ENCODE data around the gene KIF5A. TPM values are rescaled to one million over a fixed set of nuclear protein-coding genes. Genes with fewer than 3 reads are reported as not detected.

Gene KIF5A
- total RNA-seq, 1 donor from 2014 or later = under 0.01 TPM

DNA sequence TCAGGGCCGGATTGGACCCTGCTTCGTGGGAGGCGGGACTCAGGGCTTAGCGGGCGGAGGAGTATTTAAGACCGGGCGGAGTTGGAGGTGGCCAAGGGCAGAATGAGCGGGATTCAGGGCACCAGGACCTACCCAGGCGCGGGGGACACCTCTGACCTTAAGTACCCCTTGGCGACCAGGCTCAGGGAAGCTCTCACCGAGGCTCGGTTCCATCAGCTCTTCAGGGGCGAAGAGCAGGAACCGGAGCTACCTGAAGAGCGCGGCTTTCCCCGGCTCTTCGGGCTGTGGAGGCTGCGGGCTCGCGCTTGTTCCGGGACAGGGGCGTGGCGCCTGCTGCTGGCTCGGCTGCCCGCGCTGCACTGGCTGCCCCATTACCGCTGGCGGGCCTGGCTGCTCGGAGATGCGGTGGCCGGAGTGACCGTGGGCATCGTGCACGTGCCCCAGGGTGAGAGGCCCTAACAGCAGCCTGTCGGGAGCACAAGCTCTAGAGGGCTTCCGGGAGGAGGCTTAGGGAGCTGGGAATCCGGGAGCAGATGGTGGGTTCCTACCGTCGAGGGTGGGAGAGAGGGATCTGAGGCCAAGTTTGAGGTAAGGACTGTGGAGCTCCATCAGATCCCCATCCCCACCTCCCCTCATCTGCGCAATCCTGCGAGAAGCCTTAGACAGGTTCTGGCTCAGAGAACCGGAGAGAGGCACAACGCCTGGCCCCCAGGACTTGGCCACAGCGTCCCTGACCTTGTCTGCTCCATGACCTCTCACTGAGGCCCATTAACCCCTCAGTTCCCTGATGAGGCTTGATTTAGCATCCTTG lies 69.8 kb downstream of the KIF5A start:
- no peak for DNase-seq (ENCODE audit: low read depth in 2 of 2)

- DNase-seq (ENCODE audit: low read depth in 2 of 2) = no peak
Measured at GRCh38 chr12:57620245-57620935, 70.5 kb downstream of the KIF5A start.

DNA sequence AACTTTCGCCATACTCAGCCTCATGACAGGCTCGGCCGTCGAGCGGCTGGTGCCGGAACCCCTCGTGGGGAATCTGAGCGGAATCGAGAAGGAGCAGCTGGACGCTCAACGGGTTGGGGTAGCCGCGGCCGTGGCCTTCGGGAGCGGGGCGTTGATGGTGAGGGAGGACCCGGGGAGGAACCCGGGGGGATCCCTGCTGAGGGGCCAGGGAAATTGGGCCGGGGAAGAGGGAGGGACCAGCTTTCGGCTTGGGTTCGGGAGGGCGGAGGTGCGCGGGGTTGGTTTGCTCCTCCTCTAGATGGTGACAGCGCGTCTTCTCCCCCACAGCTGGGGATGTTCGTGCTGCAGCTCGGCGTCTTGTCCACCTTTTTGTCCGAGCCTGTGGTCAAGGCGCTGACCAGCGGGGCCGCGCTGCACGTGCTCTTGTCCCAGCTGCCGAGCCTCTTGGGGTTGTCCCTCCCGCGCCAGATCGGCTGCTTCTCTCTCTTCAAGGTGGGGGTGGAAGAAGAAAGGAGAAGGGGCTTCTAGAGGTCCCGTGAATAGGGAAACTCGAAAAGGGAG lies 71.2 kb downstream of the KIF5A start:
- DNase-seq (ENCODE audit: low read depth in 2 of 2) = no peak

DNA sequence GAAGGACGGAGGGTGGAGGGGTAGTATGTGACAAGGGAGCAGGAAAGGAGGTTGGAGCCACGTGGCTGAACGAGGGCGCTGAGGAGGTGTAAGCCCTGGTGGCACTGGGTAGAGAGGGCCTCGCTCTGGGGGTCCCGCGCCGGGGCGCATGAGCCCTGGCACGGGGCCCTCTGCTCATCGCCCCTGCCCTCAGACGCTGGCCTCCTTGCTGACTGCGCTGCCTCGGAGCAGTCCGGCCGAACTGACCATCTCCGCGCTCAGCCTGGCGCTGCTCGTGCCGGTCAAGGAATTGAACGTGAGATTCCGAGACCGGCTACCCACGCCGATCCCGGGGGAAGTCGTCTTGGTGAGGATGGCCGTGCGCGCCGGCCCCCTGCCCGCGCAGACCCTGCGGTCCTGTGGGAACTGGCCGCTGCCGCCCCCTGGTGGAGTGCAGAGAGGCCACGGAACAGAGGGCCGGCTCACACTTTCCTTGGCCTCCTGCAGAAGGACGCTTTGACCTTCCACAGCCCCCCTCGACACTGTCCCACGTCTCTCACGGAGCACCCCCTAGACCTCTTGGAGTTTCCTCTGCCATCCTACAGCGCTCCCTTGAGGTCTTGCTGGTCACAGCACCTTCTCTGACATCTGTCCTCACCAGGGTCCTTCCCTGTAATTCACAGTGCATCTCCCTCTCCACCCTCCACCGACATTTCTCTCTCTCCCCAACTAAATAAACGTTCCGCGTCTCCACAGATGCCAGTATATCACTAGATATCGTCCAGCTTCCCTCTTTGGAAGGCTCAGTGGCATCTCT lies 71.9 kb downstream of the KIF5A start:
- DNase-seq (ENCODE audit: low read depth in 2 of 2) = peak in 1 of 2 donors; percentile 41

GRCh38 chr12:57622293-57623245 lies 72.7 kb downstream of the KIF5A start:
- no peak for DNase-seq (ENCODE audit: low read depth in 2 of 2)

DNA sequence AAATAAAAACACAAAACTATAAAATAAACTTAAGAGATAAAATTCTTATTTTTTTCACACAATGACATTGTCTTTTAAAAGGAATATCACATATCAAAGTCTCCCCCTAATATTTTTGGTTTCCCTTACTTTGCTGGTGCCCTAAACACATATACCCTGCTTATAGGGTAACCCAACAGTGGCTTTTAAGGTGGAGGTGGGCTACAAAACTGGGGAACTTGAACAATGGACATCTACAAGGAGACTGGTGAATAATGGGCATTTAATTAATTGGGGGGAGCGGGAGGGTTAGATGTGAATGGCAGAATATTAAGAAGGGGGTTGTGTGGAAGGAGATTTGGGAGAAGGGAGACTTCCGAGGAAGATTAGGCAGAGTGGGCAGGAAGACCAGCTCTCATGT lies 73.5 kb downstream of the KIF5A start:
- DNase-seq (ENCODE audit: low read depth in 2 of 2) = no peak

- DNase-seq (ENCODE audit: low read depth in 2 of 2) = no peak
Measured at GRCh38 chr12:57623811-57624390, 74.1 kb downstream of the KIF5A start.

DNA sequence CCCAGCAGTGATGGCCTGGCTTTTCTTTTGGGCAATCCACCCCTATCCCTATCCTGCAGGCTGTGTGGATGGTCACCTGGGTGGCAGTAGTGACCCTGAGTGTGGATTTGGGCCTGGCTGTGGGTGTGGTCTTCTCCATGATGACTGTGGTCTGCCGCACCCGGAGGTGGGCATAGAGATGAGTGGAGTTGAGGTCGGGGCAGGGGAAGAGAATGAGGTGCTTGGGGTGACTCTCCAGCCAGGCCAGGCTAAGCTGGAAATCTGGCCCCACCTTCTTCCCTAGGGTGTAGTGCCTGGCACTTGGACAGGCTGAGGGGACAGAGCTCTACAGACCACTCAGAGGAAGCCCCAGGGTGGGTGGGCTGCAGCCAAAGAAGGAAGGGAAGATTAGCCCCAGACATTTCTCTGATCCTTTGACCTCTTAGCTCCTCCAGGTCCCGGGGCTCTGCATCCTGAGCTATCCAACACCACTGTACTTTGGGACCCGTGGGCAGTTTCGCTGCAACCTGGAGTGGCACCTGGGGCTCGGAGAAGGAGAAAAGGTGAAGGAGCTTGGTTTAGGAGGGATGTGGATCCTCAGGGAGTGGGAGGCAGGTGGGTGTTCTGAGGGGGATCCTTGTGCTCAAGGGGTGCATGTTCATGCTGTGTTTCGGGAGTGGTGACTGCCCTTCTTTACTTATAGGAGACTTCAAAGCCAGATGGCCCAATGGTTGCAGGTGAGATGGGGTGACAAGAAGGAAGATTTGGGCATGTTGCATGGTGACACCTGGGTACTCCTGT lies 74.8 kb downstream of the KIF5A start:
- DNase-seq (ENCODE audit: low read depth in 2 of 2) = no peak

GRCh38 chr12:57625261-57626032 lies 75.6 kb downstream of the KIF5A start:
- no peak for DNase-seq (ENCODE audit: low read depth in 2 of 2)

- no peak for DNase-seq (ENCODE audit: low read depth in 2 of 2)
Measured at GRCh38 chr12:57626111-57626920, 76.5 kb downstream of the KIF5A start.

DNA sequence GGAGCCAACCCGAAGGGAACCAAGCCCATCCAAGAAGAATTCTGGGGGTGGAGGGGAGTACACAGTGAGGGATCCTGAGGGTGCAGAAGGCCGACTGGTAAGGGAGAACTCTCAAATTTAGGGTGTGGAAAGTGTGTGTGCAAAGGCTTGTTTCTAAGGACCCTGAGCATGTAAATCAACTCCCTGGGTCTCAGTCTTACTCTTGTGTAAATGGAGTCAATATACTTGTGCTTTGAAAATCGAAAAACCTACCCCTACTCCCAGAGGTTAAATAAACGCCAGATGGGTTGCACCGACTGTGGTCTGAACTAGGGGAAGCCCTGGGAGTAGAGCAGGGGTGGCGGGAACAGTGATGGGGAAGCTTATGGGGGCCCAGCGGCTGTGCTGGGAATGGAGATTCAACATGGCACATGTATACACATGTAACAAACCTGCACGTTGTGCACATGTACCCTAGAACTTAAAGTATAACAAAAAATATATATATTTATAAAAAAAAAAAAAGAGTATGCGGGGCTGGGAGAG lies 77.1 kb downstream of the KIF5A start:
- no peak for DNase-seq (ENCODE audit: low read depth in 2 of 2)

DNA sequence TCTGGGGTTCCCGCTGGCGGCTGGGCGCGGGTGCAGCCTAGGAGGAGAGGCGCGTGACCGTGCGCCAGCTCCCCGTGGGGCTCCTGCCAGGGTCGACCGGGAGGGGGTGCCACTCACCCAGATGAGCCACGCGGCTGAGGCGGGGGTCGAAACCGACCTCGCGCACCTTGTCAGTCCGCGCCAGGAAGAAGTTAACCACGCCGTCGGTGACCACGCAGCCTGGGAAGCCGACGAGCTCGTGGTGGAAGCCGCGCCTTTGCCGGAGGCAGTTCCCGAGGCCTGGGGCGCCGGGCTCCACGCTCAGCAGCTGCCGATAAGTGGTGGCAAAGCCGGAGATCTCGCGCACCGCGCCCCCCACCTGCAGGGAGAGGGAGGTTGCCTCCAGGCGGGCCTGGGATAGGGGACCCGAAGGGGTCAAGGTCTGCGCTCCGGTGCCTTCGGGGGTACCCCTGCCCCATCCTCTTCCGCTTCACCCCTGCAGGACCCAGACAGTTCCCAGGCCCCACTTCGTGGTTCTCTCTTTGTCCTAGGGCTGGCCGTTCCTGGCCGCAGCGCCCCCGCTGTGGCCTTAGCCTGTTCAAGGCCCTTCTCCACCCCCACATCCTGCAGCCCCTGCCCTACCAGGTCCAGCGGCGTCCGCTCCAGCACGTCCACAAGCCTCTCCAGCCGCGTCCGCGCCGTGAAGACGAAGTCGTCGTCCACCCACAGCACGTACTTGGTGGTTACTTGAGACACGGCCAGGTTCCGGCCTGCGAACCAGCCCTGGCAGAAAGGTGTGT lies 77.8 kb downstream of the KIF5A start:
- DNase-seq (ENCODE audit: low read depth in 2 of 2) = no peak

GRCh38 chr12:57628280-57629191 lies 78.7 kb downstream of the KIF5A start:
- no peak for DNase-seq (ENCODE audit: low read depth in 2 of 2)

- DNase-seq (ENCODE audit: low read depth in 2 of 2) = no peak
Measured at GRCh38 chr12:57629897-57630471, 80.1 kb downstream of the KIF5A start.

DNA sequence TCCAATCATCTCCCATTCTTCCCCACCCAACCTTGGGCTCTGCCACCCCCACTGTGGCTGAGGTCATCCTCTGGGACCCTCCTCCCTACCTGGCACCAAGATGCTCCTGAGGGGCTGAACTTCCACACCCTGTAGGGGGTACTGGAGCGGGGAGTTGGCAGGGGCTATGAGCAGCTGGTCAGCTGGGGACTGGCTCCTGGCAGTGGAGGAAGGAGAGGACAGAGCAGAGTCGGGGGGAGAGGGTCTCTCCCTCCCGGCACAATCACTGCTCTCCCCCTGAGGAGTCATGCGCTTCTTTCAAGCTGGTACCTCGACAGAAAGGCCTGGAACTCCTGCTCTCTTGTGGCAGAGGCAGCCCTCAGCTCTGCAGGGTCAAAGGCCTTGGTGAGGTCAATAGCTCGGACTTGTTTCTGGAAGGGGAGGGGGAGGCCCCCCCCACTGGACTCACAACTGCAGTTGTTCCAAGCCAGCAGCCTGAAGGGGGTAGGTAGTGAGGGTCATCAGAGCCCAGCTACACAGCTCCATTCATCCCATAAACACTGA lies 81.1 kb downstream of the KIF5A start:
- DNase-seq (ENCODE audit: low read depth in 2 of 2) = no peak

All from dermis microvascular lymphatic vessel endothelial cell (primary cell).